Fibroblast of lung (primary cell): ENCODE measurements around the gene ISY1.

ENCODE experiments used
- CTCF ChIP-seq, 2 donors: IDR thresholded peaks in 1 of 2; conservative IDR thresholded peaks in 1 of 2; 1 replicate in 1 of 2; 2 replicates in 1 of 2; pipeline ENCODE4 v1.5.1; 2011 to 2012; ENCODE audit warnings: low read length in 2 of 2, control low read depth in 1 of 2, inconsistent platforms in 1 of 2, low read depth in 1 of 2, mild to moderate bottlenecking in 1 of 2
- EZH2 ChIP-seq: IDR thresholded peaks from 2 replicates; pipeline ENCODE4 v1.5.1; 2012; ENCODE audit warnings: low read length, control low read depth, mild to moderate bottlenecking; ENCODE audit errors: missing control alignments

DNA sequence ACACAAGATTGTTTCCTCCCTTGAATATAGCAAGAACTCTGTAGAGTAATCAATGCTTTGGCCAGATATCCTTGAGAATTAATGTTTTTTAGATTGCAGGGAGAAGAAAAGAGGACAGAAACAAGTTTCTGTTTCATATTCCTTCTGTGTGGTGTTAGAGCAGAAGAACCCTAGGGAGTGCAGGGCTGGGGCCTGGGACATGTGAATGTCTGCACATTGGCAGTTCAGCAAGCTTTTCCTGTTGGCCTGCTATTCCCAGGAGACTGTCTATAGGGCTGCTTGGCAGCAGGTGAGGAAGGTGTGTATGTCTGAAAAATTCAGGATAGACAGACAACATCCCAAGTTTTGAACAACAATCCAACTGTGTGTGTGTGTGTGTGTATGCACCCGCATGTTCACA is 36.5 kb upstream of the ISY1 start:
- TF ChIP-seq CTCF (conservative IDR thresholded peaks at IDR 0.05 in 1 of 2, IDR thresholded peaks at IDR 0.05 in 1 of 2; ENCODE audit: low read depth in 1 of 2, low read length in 2 of 2) (no peak), EZH2 (no peak)
